K562 (cell line): ENCODE measurements around the gene RC3H2. TPM values are rescaled to one million over a fixed set of nuclear protein-coding genes. Genes with fewer than 3 reads are reported as not detected.

Source experiments
- ATAC-seq: fragments of 200-7000 bp; cut with Tn5 transposase; 3 replicates; pipeline ENCODE4 v1.9.1; 2020; ENCODE audit warnings: moderate library complexity
- BruUV-seq: library from RNA; stranded (reverse); fragments of 400-500 nt; replicated peaks from 2 replicates; lab custom pipeline; 2021; lab: Mats Ljungman, UMichigan
- CTCF ChIA-PET: fragments of 300-600 bp; formaldehyde crosslinking; extraction: SDS; loops from one replicate; lab custom pipeline; 2021; ENCODE audit warnings: low intra/inter-chr PET ratio; lab: Yijun Ruan, JAX
- POLR2A ChIA-PET: fragments of 300-600, 350-650 bp; sonication (Branson Sonifier 250); formaldehyde crosslinking; extraction: SDS; loops from one replicate; lab custom pipeline; 2021; ENCODE audit warnings: antibody characterized with exemption, inconsistent platforms; lab: Yijun Ruan, JAX
- DNase-seq, 4 experiments: peaks; one replicate each; pipeline versions ENCODE4 v3.0.0 to v3.0.0-alpha.2; 2011 to 2018; ENCODE audit warnings: low spot score in 3 of 4, mixed read lengths in 3 of 4; ENCODE audit errors: extremely low read depth in 1 of 4
- FAIRE-seq: peaks from 2 replicates; lab custom pipeline; 2011; peaks lifted over from hg19 to GRCh38; lab: Jason Lieb, UNC
- H2AFZ ChIP-seq: 2 replicates; pipeline ENCODE4 v1.6.0; 2011; ENCODE audit warnings: low read depth, low read length, control low read depth, inconsistent platforms
- H3K27ac ChIP-seq: fragments of 200-600 bp; 3 replicates; pipeline ENCODE4 v1.8.0; 2011; ENCODE audit warnings: low read depth, mild to moderate bottlenecking, control low read depth, inconsistent platforms, low read length, moderate library complexity, mixed read lengths; ENCODE audit errors: extremely low read depth
- H3K27me3 ChIP-seq, 2 experiments: fragments of 300-600 bp in 1 of 2; 2 replicates in 1 of 2; 3 replicates in 1 of 2; pipeline versions ENCODE4 v1.6.0 to v1.8.0; 2011; ENCODE audit warnings: inconsistent platforms in 2 of 2, low read length in 2 of 2, mild to moderate bottlenecking in 1 of 2, mixed read lengths in 1 of 2, moderate library complexity in 1 of 2; ENCODE audit not compliant: control insufficient read depth in 2 of 2, insufficient read depth in 2 of 2
- H3K36me3 ChIP-seq: fragments of 300-600 bp; 3 replicates; pipeline ENCODE4 v1.8.0; 2011; ENCODE audit warnings: mild to moderate bottlenecking, low read length, inconsistent platforms; ENCODE audit not compliant: control insufficient read depth, insufficient read depth
- H3K4me1 ChIP-seq, 2 experiments: fragments of 200-600 bp in 1 of 2; replicated peaks in 1 of 2; 2 replicates in 1 of 2; 3 replicates in 1 of 2; pipeline versions ENCODE4 v1.5.1 to v1.8.0; 2011; ENCODE audit warnings: inconsistent platforms in 2 of 2, low read length in 2 of 2, mild to moderate bottlenecking in 1 of 2, mixed read lengths in 1 of 2, moderate library complexity in 1 of 2; ENCODE audit not compliant: control insufficient read depth in 2 of 2, insufficient read depth in 2 of 2
- H3K4me2 ChIP-seq: 2 replicates; pipeline ENCODE4 v1.6.1; 2011; ENCODE audit warnings: low read length, control low read depth, inconsistent platforms, mixed read lengths; ENCODE audit not compliant: insufficient read depth
- H3K4me3 ChIP-seq: fragments of 200-600 bp; sonication (generic), shearing (Covaris generic); 2 replicates; pipeline ENCODE4 v1.5.1; 2016; ENCODE audit warnings: control low read depth, inconsistent platforms
- H3K79me2 ChIP-seq: fragments of 200-600 bp; 3 replicates; pipeline ENCODE4 v1.8.0; 2011; ENCODE audit warnings: low read length, inconsistent platforms; ENCODE audit not compliant: control insufficient read depth, insufficient read depth
- H3K9ac ChIP-seq, 2 experiments: 2 replicates each; pipeline versions ENCODE4 v1.6.0 to v1.6.1; 2011; ENCODE audit warnings: low read depth in 2 of 2, low read length in 2 of 2, control low read depth in 1 of 2, inconsistent platforms in 1 of 2, mild to moderate bottlenecking in 1 of 2, mixed read lengths in 1 of 2; ENCODE audit not compliant: insufficient read depth in 1 of 2
- H3K9me1 ChIP-seq: one replicate; pipeline ENCODE4 v1.6.0; 2011; ENCODE audit warnings: inconsistent platforms, mild to moderate bottlenecking, low read length, moderate library complexity; ENCODE audit not compliant: control insufficient read depth, insufficient read depth
- H3K9me3 ChIP-seq: replicated peaks from 2 replicates; pipeline ENCODE4 v1.5.1; 2011; ENCODE audit warnings: low read depth, low read length, inconsistent platforms; ENCODE audit not compliant: control insufficient read depth, insufficient read depth
- H4K20me1 ChIP-seq: replicated peaks from 2 replicates; pipeline ENCODE4 v1.6.1; 2011; ENCODE audit warnings: low read length, inconsistent platforms, mixed read lengths; ENCODE audit not compliant: control insufficient read depth, insufficient read depth
- DPF2 ChIP-seq: fragments of 450-650 bp; IDR thresholded peaks from 2 replicates; pipeline ENCODE4 v1.6.1; 2016
- FOXP1 ChIP-seq: sonication (generic); formaldehyde crosslinking; IDR thresholded peaks from 2 replicates; pipeline ENCODE4 v1.8.0; 2022; ENCODE audit warnings: mild to moderate bottlenecking, missing genetic modification reagents
- HNRNPLL ChIP-seq: fragments of 200-400 bp; formaldehyde crosslinking; IDR thresholded peaks from 2 replicates; pipeline ENCODE4 v1.6.1; 2017; ENCODE audit warnings: low read length, low read depth, mild to moderate bottlenecking; ENCODE audit not compliant: poor library complexity, severe bottlenecking
- NCOA1 ChIP-seq: fragments of 450-650 bp; IDR thresholded peaks from 2 replicates; pipeline ENCODE4 v1.6.1; 2016; ENCODE audit warnings: low read depth
- SMARCA4 ChIP-seq: fragments of 450-650 bp; IDR thresholded peaks from 2 replicates; pipeline ENCODE4 v1.6.1; 2016
- TEAD1 ChIP-seq, 2 experiments: fragments of 450-650 bp in 1 of 2; sonication (generic) in 1 of 2; formaldehyde crosslinking; IDR thresholded peaks; 2 replicates each; pipeline versions ENCODE4 v1.4.0 to v1.8.0; 2020 to 2022; ENCODE audit warnings: mild to moderate bottlenecking in 2 of 2, missing genetic modification reagents in 1 of 2
- TRIM28 ChIP-seq: fragments of 450-650 bp; IDR thresholded peaks from 2 replicates; pipeline ENCODE4 v1.6.1; 2017
- WGBS: fragments of 100-300 bp; shearing (Covaris generic); methylation state at CpG from one replicate; pipeline ENCODE4 v1.1.6; 2016; ENCODE audit warnings: low coverage, mixed read lengths; ENCODE audit not compliant: insufficient coverage; ENCODE audit errors: missing lambda C conversion rate; 5-methylcytosine and 5-hydroxymethylcytosine counted together
- in situ Hi-C: fragments of 300-500 bp; cut with MboI; formaldehyde crosslinking; loops from 4 replicates; pipeline ENCODE4 v1.15.0; 2018; ENCODE audit warnings: inconsistent platforms, mixed read lengths
- intact Hi-C: fragments of 100-400 bp; cut with micrococcal nuclease; formaldehyde crosslinking; loops from 2 replicates; pipeline ENCODE4 v1.14.2; 2022
- polyA plus RNA-seq, 8 experiments: library from polyadenylated mRNA; depleted of rRNA in 4 of 8; stranded (reverse) in 5 of 8; unstranded in 3 of 8; fragments of >200 nt; fragmentation: Nextera tagmentation in 2 of 8; fragmentation: Illumina TruSeq in 1 of 8; extraction: Ambion mirVana in 2 of 8; extraction: Trizol in 1 of 8; gene quantifications; 2 replicates each; pipeline versions ENCODE4 v1.2.1 to v1.2.3, GENCODE V29; 2011 to 2014; ENCODE audit warnings: inconsistent platforms in 1 of 8, missing spikeins in 1 of 8
- total RNA-seq, 7 experiments: library from RNA; depleted of rRNA in 6 of 7; stranded (reverse); fragments of >200 nt in 6 of 7; fragmentation: Illumina TruSeq in 2 of 7; extraction: Trizol in 2 of 7; gene quantifications; 2 replicates each; pipeline versions ENCODE4 v1.2.1 to v1.2.3, GENCODE V29; 2011 to 2021; ENCODE audit warnings: low replicate concordance in 1 of 7
- TF ChIP-seq, protein P1 (sequence below): fragments of 250-450 bp; sonication (Bioruptor Pico); IDR thresholded peaks from 2 replicates; pipeline ENCODE4 v1.9.0; 2021; ENCODE audit warnings: mild to moderate bottlenecking

The RC3H2 gene
- total and polyA plus RNA-seq, 9 of the 15 experiments (the other 6 are each of a cell fraction or from before 2014, with no cell fraction given), result 5.6 to 35.4 (median 18.6) TPM

DNA sequence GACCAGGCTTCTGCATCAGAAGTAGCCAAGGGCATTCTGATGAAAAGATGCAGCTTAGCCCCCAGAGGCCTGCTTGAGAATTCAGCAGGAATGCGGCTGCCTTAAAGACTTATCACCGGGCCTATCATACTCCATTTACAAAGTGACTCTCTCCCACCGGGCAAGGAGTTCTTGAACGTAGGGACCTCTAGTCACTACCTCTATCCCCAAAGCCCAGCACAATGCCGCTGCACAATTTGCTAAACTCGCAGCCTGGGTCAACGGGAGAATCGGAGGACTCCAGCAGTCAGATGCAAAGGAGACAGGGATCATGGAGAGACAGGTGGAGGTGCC, 77.4 kb downstream of the RC3H2 start:
- WGBS, result 2% methylated on average over 8 of the region's 8 CpGs
- Histone ChIP-seq H4K20me1 (peaks cover 7% of the 10 kb centered on the region; the same call in 1 of the 2 replicates), H3K79me2 (peaks cover 37% of the 10 kb centered on the region), H3K4me1 (peaks cover 10 to 13% of the 10 kb centered on the region in 2 experiments; a peak in 4 of 5 replicates), H3K9me1 (no peaks in the 10 kb centered on the region), H3K9me3 (no peaks in the 10 kb centered on the region), H3K9ac (peak overlapping the region; percentile 91 to 99), H3K27me3 (no peaks in the 10 kb centered on the region), H2AFZ (peak overlapping the region; percentile 99), H3K4me3 (peak overlapping the region; percentile 85), H3K4me2 (peak overlapping the region; percentile 97), H3K36me3 (peaks cover 30% of the 10 kb centered on the region), H3K27ac (peak overlapping the region; percentile 91)
- ChIA-PET POLR2A (interaction anchor here (0.8 to 1.5 kb wide), 4 partner anchors 13 to 521 kb away, joined by 3 to 4 read pairs (median 3); no protein-coding TSS in a partner anchor), CTCF (no interaction called here)
- intact Hi-C loops (loop anchor here (5.0 kb wide), 1 partner anchor 175 kb away; no protein-coding TSS in a partner anchor), in situ Hi-C loops (loop anchor here (10.0 kb wide), 1 partner anchor 517 kb away; no protein-coding TSS in a partner anchor)
- DNase-seq, result peak in 2 of 4 experiments; percentile 17 to 37
- ATAC-seq, result peak; percentile 52
- FAIRE-seq, result no peak
- TF ChIP-seq NCOA1 (0 out of 2 replicates have a peak, but pooled peaks have one; percentile 6), HNRNPLL (no peak), SMARCA4 (0 out of 2 replicates have a peak, but pooled peaks have one; percentile 8), DPF2 (0 out of 2 replicates have a peak, but pooled peaks have one; percentile 17), FOXP1 (CRISPR knock-in tag) (no peak), TEAD1 (CRISPR knock-in tag; IDR thresholded peaks at IDR 0.05) (0 out of 4 replicates have a peak, but pooled peaks of 1 of the 2 experiments have one; percentile 56), TRIM28 (no peak)
- TF ChIP-seq, protein P1, sequence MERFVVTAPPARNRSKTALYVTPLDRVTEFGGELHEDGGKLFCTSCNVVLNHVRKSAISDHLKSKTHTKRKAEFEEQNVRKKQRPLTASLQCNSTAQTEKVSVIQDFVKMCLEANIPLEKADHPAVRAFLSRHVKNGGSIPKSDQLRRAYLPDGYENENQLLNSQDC (CRISPR knock-in tag), result no peak
- BruUV-seq, result no TSS peak
